HG03432 (cell line): ENCODE data around the gene NKAIN1.
"Not testable (repeated sequence)": the region's sequence is repeated elsewhere in the genome, so short reads cannot be mapped to it uniquely, and the experiment has no call there.

ENCODE experiments used
- ATAC-seq: cut with Tn5 transposase; IDR thresholded peaks from one replicate; pipeline ENCODE4 v1.9.1; 2021; ENCODE audit warnings: mild to moderate bottlenecking, moderate library complexity; ENCODE audit not compliant: unreplicated experiment

NKAIN1 gene

DNA sequence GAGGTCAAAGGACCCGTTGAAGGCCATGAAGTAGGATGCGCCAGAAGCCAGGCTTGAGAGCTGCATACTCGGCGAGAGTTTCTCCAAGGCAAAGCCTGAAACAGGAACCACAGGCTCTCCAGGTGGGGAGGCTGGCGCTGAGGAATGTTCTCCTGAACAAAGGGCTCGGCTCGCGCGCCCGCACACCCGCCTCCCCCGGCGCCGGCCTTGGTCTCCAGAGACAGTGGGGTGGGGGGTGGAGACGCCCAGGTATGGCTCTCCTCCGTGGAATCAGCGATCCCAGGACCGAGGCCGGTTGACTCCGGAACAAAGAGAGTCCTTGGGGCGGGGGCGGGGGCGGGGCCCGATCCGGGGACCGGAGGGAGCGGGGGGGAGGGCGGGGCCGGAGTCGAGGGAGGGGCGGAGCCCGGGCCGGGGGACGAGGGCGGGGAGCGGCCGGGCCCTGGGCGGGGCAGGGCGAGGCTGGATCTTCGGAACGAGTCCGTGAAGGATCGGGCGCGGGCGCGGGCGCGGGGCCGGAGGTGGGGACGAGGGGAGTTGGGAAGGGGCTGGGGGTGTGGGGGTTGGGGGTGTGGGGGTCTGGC lies 85.0 kb downstream of the NKAIN1 start:
- peak; percentile 38 for ATAC-seq

DNA sequence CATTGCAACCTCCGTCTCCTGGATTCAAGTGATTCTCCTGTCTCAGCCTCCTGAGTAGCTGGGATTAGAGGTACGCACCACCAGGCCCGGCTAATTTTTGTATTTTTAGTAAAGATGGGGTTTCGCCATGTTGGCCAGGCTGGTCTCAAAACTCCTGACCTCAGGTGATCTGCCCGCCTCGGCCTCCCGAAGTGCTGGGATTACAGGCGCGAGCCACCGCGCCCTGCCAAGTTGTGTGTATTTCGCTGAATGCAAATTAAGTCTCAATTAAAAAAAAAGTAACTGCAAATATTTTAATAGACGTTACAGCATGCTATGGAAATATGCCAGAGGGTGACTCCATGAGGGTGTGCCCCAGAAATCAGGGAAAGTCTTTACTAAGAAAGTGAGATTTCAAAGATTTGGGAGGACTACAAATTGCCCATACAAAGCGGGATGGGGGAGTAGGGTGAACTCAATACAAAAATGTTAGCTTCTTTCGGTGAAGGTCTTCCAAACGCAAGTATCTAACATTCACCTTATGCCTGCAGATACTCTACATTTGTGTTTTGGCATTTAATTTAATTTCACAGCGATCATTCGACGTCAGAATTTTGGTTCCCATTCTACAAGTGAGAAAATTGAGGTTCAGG lies 85.6 kb downstream of the NKAIN1 start:
- ATAC-seq: no peak

DNA sequence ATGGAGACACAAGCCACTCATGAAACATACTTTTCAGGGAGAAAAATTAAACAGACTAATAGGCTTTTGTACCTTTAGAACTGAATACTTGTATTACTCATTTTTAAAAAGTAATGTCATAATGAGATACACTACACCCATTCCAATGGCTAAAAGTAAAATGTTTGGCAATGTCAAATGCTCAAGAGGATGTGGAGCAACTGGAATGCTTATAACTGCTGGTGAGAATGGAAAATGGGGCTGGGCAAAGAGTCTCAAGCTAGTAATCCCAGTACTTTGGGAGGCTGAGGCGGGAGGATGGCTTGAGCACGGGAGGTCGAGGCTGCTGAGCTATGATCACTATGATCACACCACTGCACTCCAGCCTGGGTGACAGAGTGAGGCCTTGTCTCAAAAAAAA lies 86.3 kb downstream of the NKAIN1 start:
- ATAC-seq: no peak

DNA sequence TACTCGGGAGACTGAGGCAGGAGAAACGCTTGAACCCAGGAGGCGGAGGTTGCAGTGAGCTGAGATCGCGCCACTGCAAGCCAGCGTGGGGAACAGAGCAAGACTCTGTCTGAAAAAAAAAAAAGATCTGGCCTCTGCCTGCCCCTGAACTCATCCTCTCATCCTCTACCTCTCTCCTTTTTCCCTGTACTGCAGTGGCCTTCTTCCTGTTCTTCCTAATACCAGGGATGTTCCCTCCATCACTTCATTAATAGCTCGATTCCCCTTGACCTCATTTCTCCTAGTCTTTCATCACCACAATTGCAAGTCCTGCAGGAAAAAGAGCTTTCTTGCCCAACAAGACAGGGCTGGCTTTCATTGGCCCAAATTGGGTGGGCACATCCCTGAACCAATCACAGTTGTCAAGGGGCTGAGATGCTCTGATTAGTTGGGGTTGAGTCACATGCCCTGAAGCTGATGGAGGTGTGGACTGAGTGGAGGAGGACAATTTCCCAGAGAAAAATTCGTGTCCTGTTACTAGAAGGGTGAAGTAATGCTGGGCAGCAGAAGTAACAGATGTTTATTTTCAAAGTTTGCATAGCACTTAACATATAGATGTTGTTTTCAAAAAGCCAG lies 87.4 kb downstream of the NKAIN1 start:
- ATAC-seq: no peak

DNA sequence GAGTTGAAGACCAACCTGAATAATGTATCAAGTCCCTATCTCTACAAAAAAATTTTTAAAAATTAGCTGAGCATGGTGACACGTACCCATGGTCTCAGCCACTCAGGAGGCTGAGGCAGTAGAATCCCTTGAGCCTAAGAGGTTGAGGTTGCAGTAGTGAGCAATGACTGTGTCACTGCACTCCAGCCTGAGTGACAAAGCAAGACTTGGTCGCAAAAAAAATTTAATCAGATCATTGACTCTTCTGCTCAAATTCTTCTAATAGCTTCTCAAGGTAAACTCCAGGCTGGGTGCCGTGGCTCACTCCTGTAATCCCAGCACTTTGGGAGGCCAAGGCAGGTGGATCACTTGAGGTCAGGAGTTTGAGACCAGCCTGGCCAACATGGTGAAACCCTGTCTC lies 88.3 kb downstream of the NKAIN1 start:
- no peak for ATAC-seq

DNA sequence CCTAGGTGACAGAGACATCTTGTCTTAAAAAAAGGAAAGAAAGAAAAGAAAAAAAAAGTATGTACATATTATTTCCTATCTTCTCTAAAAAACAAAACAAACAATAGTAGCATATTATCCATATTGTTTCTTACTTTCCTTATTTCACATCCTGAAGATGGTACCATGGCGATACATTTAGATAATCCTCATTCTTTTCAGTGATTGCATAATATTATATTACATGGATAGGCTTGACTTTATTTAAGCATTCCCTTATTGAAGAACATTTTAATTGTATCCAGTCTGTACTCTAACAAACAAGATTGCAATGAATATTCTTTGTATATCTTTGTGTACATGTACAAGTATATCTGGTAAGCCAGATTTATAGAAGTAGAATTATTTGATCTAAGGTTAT lies 91.3 kb downstream of the NKAIN1 start:
- no peak for ATAC-seq

DNA sequence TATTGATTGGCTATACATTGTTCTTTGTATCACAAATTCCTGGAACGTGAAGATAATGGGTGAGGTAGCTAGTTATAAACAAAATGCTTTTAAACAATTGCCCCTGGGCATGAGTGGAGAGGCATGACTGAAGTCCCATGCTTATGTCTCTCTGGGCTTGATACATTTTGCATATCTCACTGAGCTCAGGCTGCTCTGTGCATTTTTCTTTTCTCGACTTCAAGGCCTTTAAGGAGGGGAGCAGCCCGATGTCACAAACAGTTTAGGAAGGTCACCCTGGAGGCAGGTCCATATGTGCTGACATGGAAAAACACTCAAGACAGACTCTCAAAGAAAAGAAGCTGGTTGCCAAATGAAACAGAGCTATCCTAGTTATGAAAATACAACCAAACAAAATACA lies 94.0 kb downstream of the NKAIN1 start:
- no peak for ATAC-seq

DNA sequence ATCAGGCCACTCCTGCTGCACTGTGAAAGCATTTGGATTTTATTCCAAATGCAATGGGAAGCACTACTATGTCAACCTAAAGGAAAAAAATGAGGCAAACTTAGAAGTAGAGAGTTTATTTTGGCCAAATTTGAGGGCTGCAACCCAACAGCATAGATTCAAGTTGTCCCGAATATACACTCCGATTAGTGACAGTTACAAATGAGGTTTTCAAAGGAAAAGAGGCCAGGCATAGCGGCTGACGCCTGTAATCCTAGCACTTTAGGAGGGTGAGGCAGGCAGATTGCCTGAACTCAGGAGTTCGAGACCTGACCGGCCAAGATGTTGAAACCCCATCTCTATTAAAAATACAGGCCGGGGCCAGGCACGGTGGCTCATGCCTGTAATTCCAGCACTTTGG lies 95.2 kb downstream of the NKAIN1 start:
- ATAC-seq: no peak

DNA sequence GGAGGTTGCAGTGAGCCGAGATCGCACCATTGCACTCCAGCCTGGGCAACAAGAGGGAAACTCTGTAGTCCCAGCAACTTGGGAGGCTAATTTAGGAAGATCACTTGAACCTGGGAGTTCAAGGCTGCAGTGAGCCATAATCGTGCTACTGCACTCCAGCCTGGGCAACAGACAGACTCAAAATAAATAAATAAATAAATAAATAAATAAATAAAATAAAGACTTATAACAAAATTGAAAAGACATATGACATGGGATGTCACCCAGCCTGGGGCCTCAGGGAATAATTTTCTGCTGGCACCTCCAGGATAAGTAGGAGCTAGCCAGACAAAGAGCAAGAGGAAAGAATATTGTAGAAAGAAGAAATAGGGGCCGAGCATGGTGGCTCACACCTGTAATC lies 96.2 kb downstream of the NKAIN1 start:
- no peak for ATAC-seq

DNA sequence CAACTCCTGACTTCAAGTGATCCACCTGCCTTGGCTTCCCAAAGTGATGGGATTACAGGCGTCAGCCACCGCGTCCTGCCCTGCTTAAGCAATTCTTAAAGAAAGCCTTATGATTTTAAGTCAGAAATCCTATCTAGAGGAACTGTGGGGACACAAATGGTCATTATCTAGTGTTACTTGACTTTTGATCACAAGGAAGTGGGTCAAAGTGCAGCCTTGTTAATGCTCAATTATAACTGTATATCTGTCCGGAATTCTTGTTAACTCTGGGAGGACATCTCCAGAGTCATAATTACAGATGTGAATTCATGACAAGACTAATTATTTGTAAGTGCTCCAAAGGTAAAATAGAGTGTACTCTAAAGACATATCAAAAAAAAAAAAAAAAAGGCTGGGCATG lies 97.3 kb downstream of the NKAIN1 start:
- no peak for ATAC-seq

DNA sequence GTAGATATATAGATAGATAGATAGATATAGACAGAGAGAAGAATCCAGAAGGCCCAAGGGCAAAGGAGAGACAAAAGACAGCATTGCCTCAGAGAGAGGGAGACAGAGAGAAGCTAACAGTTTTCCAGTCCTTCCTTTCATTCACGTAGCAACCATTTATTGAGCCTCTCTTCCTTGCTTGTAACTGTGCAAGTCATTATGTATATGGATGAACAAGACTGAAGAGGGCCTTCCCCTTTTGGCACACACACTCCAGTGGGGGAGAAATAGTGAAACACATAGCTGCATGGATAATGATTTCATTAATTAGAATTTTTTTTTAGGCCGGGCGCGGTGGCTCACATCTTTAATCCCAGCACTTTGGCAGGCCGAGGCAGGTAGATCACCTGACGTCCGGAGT lies 99.4 kb downstream of the NKAIN1 start:
- ATAC-seq: no peak

DNA sequence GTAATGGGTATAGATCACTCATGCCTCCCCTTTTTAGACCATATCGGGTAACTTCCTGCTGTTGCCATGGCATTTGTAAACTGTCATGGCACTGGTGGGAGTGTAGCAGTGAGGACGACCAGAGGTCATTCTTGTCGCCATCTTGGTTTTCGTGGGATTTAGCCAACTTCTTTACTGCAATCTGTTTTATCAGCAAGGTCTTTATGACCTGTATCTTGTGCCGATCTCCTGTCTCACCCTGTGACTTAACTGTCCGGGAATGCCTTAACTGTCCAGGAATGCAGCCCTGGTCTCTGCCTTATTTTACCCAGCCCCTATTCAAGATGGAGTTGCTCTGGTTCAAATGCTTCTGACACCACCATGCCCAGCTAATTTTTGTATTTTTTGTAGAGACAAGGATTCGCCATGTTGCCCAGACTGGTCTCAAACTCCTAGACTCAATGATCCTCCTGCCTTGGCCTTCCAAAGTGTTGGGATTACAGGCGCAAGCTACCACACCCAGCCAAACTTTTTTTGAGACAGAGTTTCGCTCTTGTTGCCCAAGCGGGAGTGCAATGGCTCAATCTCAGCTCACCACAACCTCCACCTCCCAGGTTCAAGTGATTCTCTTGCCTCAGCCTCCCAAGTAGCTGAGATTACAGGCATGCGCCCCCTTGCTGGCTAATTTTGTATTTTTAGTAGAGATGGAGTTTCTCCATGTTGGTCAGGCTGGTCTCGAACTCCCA lies 100.7 kb downstream of the NKAIN1 start:
- not testable (repeated sequence) for ATAC-seq

DNA sequence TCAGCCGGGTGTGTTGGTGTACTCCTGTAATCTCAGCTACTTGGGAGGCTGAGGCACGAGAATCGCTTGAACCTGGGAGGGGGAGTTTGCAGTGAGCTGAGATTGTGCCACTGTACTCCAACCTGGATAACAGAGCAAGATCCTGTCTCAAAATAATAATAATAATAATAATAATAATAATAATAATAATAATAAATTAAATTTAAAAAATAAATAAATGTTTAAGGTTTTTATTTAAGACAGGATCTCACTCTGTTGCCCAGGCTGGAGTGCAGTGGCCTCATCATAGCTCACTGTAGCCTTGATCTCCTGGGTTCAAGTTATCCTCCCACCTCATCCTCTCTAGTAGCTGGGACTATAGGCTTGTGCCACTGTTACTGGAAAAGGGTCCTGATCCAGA lies 101.8 kb downstream of the NKAIN1 start:
- ATAC-seq: not testable (repeated sequence)

DNA sequence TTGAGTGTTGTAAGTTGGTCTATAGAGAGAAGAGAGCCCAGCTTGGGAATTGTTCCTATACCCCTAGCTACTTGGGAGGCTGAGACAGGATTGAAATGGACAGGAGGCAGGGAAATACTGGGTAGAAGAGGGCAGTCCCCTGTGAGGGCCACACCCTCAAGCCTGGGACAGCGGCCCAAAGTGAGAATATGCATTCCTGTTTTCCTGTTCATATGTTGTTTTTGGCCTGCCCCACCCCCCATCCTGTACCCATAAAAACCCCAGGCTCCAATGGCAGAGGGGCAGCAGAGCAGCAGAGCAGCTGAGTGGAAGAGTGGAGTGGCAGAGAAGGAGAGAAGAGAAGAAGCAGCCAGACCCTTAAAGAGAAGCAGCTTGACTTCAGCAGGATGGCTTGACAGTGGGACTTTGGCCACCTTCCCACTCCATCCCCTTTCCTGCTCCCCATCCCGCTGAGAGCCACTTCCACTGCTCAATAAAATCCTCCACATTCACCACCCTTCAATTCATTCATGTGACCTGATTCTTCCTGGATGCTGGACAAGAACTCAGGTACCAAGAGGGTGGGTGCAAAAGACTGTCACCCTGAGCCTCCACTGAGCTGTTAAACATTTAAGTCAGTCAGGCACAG lies 103.6 kb downstream of the NKAIN1 start:
- ATAC-seq: no peak

DNA sequence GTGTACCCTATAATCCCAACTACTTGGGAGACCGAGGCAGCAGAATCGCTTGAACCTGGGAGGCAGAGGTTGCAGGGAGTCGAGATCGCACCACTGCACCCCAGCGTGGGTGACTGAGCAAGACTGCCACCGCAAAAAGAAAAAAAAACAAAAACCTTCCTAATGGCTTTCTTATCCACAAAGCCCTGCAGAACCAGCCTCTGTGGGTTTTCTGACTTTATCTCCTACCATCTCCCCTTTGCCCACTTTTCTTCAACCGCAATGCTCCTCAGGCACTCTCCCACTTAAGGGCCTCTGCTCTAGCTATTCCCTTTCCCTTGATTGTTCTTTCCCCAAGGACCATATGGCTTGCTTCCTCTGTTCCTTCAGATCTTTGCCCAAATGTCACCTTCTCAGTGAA lies 106.3 kb downstream of the NKAIN1 start:
- ATAC-seq: no peak
